T-helper 2 cell treated with Interferon-gamma antibody and Interleukin-4, amounts not matched to agents 100 ng/mL and 5 ng/mL, for 36 hours (primary cell): ENCODE results near the gene GNG3. TPM values are rescaled to one million over a fixed set of nuclear protein-coding genes. Genes with fewer than 3 reads are reported as not detected.
"Not testable (repeated sequence)": the region's sequence is repeated elsewhere in the genome, so short reads cannot be mapped to it uniquely, and the experiment has no call there.

Experiments used
- intact Hi-C: fragments of 100-400 bp; cut with micrococcal nuclease; formaldehyde crosslinking; loops from one replicate; pipeline ENCODE4 v1.15.1; 2023
- total RNA-seq: library from RNA; stranded (reverse); gene quantifications from 2 replicates; pipeline ENCODE4 v1.2.3, GENCODE V29; 2022

The GNG3 gene
- total RNA-seq, 1 donor from 2014 or later: not detected

- intact Hi-C loops: no loop called here
Measured at GRCh38 chr11:62715150-62716130, 8.0 kb downstream of the GNG3 start.

GRCh38 chr11:62716206-62716605 lies 8.7 kb downstream of the GNG3 start:
- intact Hi-C loops: no loop called here

- intact Hi-C loops: no loop called here
Measured at GRCh38 chr11:62716816-62717215, 9.3 kb downstream of the GNG3 start.

GRCh38 chr11:62719302-62719978 lies 12.0 kb downstream of the GNG3 start:
- intact Hi-C loops: no loop called here

GRCh38 chr11:62721994-62722393 lies 14.5 kb downstream of the GNG3 start:
- intact Hi-C loops: no loop called here

- intact Hi-C loops: no loop called here
Measured at GRCh38 chr11:62724171-62724570, 16.7 kb downstream of the GNG3 start.

GRCh38 chr11:62725646-62726045 lies 18.2 kb downstream of the GNG3 start:
- intact Hi-C loops: loop anchor here (2.0 kb wide), 1 partner anchor 61 kb away; the partner anchor contains the start of genes C11orf98 and CSKMT

- intact Hi-C loops: loop anchor here (2.0 kb wide), 1 partner anchor 62 kb away; the partner anchor contains the start of genes C11orf98 and CSKMT
Measured at GRCh38 chr11:62726156-62726914, 18.9 kb downstream of the GNG3 start.

GRCh38 chr11:62726915-62727164 lies 19.4 kb downstream of the GNG3 start:
- intact Hi-C loops: loop anchor here (1.0 to 2.0 kb wide), 9 partner anchors 18 to 154 kb away; partner anchors contain the start of genes C11orf98, CSKMT, MTA2 and TAF6L

- intact Hi-C loops: loop anchor here (1.0 to 2.0 kb wide), 9 partner anchors 18 to 154 kb away; partner anchors contain the start of genes C11orf98, CSKMT, MTA2 and TAF6L
Measured at GRCh38 chr11:62727165-62727871, 19.8 kb downstream of the GNG3 start, which contains the start of gene HNRNPUL2. TSS of gene HNRNPUL2 (minus strand) at chr11:62727457. CDS start at chr11:62727156, 301 bp downstream.

- intact Hi-C loops: loop anchor here (1.0 to 2.0 kb wide), 14 partner anchors 19 to 153 kb away; partner anchors contain the start of genes C11orf98, CSKMT, GANAB and MTA2
Measured at GRCh38 chr11:62727872-62728170, 20.3 kb downstream of the GNG3 start.

GRCh38 chr11:62728171-62728988 lies 20.9 kb downstream of the GNG3 start, which contains the start of gene TTC9C:
TSS of gene TTC9C (plus strand) at chr11:62728486. CDS start at chr11:62728849, 363 bp downstream.
- intact Hi-C loops: loop anchor here (1.0 to 2.0 kb wide), 5 partner anchors 25 to 82 kb away; partner anchors contain the start of genes GANAB, NXF1, POLR2G and TMEM179B

- intact Hi-C loops: loop anchor here (10.0 kb wide), 1 partner anchor 295 kb away; no protein-coding TSS in a partner anchor
Measured at GRCh38 chr11:62730076-62730475, 22.6 kb downstream of the GNG3 start.

GRCh38 chr11:62732830-62733229 lies 25.4 kb downstream of the GNG3 start:
- intact Hi-C loops: loop anchor here (1.0 to 10.0 kb wide), 2 partner anchors 129 to 292 kb away; no protein-coding TSS in a partner anchor

- intact Hi-C loops: loop anchor here (10.0 kb wide), 1 partner anchor 288 kb away; no protein-coding TSS in a partner anchor
Measured at GRCh38 chr11:62737196-62737595, 29.7 kb downstream of the GNG3 start.

GRCh38 chr11:62747475-62748160 lies 40.1 kb downstream of the GNG3 start:
- intact Hi-C loops: no loop called here

GRCh38 chr11:62749931-62750330 lies 42.5 kb downstream of the GNG3 start:
- intact Hi-C loops: not testable (repeated sequence)

GRCh38 chr11:62752177-62752785 lies 44.8 kb downstream of the GNG3 start:
- intact Hi-C loops: no loop called here
